Thoracic aorta (tissue), 2 donors: ENCODE results near the gene ROPN1L. TPM values are rescaled to one million over a fixed set of nuclear protein-coding genes. Genes with fewer than 3 reads are reported as not detected.

ENCODE experiments used
- ATAC-seq: fragments of 150-250 bp; one replicate; pipeline ENCODE4 v1.8.0; 2017; ENCODE audit warnings: low read depth; ENCODE audit not compliant: insufficient number of reproducible peaks, low FRiP score
- DNase-seq: peaks from one replicate; pipeline ENCODE4 v3.0.0-alpha.2; 2020; ENCODE audit warnings: low spot score
- H3K27ac ChIP-seq, 2 donors: fragments of 200-600 bp; sonication (generic); 1 replicate in 1 of 2; 2 replicates in 1 of 2; pipeline ENCODE4 v1.5.1; 2016; ENCODE audit warnings: mild to moderate bottlenecking in 2 of 2, moderate library complexity in 2 of 2
- H3K27me3 ChIP-seq: fragments of 200-600 bp; sonication (generic); replicated peaks from 2 replicates; pipeline ENCODE4 v1.6.0; 2016; ENCODE audit warnings: mild to moderate bottlenecking; ENCODE audit not compliant: insufficient read depth
- H3K36me3 ChIP-seq: fragments of 200-600 bp; sonication (generic); one replicate; pipeline ENCODE4 v1.5.1; 2016
- H3K4me1 ChIP-seq, 2 donors: fragments of 200-600 bp; sonication (generic); 1 replicate in 1 of 2; 2 replicates in 1 of 2; pipeline versions ENCODE4 v1.5.1 to v1.6.0; 2016; ENCODE audit warnings: low read depth in 2 of 2, mild to moderate bottlenecking in 1 of 2; ENCODE audit not compliant: control insufficient read depth in 1 of 2
- H3K4me3 ChIP-seq: fragments of 200-600 bp; sonication (generic); 2 replicates; pipeline ENCODE4 v1.5.1; 2016; ENCODE audit warnings: mild to moderate bottlenecking
- H3K9me3 ChIP-seq: fragments of 200-600 bp; sonication (generic); 2 replicates; pipeline ENCODE4 v1.5.1; 2016
- total RNA-seq, 2 donors: library from RNA; depleted of rRNA; stranded (reverse); fragments of >200 nt; gene quantifications; one replicate each; pipeline versions ENCODE4 v1.1.0 to v1.2.3, GENCODE V29; 2016
- TF ChIP-seq, protein P1 (sequence below): fragments of 200-600 bp; sonication (generic); IDR thresholded peaks from one replicate; pipeline ENCODE4 v1.5.1; 2019; ENCODE audit warnings: antibody characterized with exemption

ROPN1L gene
- total RNA-seq, 2 donors from 2014 or later = not detected

DNA sequence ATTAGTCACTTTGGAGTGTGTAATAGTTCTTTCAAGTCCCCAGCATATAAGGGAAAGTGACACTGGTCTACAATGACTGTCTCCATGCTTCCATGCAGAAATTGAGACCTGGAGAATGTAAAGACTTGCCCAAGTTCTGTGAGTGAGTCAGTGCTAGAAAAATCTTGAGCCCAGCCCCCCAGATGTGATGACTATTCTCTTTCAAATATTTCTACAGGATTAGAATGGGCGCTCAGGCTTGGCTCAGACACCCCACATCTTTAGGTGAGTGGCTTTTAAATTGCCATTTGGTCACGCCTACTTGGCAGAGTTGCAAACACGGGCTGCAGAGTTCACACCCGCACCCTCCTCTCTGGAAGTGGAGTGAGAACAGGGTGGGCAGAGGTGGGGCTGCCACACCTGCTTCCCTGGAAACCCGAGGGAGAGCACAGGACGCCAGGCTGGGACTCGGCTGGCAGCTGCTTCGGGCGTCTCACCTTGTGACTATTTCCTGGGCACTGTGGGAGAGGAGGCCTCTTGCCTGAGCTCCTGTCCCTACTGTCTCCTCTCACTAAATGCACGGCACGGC, 37.6 kb downstream of the ROPN1L start:
- ATAC-seq = no peak
- TF ChIP-seq, protein P1, sequence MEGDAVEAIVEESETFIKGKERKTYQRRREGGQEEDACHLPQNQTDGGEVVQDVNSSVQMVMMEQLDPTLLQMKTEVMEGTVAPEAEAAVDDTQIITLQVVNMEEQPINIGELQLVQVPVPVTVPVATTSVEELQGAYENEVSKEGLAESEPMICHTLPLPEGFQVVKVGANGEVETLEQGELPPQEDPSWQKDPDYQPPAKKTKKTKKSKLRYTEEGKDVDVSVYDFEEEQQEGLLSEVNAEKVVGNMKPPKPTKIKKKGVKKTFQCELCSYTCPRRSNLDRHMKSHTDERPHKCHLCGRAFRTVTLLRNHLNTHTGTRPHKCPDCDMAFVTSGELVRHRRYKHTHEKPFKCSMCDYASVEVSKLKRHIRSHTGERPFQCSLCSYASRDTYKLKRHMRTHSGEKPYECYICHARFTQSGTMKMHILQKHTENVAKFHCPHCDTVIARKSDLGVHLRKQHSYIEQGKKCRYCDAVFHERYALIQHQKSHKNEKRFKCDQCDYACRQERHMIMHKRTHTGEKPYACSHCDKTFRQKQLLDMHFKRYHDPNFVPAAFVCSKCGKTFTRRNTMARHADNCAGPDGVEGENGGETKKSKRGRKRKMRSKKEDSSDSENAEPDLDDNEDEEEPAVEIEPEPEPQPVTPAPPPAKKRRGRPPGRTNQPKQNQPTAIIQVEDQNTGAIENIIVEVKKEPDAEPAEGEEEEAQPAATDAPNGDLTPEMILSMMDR = no peak
- no peak for DNase-seq
- Histone ChIP-seq H3K27ac (no peak overlapping the region), H3K9me3 (no peaks in the 10 kb centered on the region), H3K4me3 (no peak overlapping the region), H3K36me3 (no peaks in the 10 kb centered on the region), H3K27me3 (no peaks in the 10 kb centered on the region), H3K4me1 (no peaks in the 10 kb centered on the region)

DNA sequence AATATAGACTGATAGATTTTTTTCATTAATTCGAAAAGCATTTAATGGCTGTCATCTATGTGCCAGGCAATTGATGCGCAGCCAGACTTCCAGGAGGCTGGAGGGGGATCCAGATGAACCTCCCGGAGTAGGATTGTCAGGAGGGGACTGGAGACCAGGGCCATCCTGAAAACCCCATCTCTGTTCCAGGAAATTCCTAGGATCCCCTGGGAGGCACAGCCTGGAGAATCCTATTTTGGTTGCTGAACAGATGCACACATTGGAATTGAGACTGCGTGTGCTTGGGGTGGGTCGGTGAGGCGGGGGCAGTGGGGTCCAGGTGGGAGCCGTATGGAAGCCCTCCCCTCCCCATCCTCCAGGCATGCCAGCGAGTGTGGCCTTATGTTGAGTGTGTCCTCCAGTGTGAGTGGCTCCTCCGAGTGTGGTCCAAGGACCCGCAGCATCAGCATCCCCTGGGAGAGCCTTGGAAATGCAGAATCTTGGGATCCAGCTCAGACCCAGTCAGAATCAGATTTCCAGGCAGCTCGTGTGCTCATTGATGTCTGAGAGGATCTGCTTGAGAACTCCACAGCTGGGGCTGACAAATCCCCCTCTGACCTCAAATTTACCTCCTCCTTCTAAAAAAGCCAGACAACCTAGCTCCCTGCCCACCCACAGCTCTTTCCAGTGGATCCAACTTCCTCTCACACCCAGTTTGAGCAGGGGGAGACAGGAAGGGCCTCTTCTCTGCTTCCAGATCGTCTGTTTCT, 38.7 kb downstream of the ROPN1L start:
- no peaks in the 10 kb centered on the region for H3K36me3 ChIP-seq
- H3K4me3 ChIP-seq = no peak overlapping the region
- no peak for DNase-seq
- ATAC-seq = no peak
- H3K27me3 ChIP-seq = no peaks in the 10 kb centered on the region
- no peaks in the 10 kb centered on the region for H3K9me3 ChIP-seq
- H3K27ac ChIP-seq = no peak overlapping the region
- H3K4me1 ChIP-seq = peaks cover 2 to 7% of the 10 kb centered on the region in 2 donors
- TF ChIP-seq, protein P1 = no peak

DNA sequence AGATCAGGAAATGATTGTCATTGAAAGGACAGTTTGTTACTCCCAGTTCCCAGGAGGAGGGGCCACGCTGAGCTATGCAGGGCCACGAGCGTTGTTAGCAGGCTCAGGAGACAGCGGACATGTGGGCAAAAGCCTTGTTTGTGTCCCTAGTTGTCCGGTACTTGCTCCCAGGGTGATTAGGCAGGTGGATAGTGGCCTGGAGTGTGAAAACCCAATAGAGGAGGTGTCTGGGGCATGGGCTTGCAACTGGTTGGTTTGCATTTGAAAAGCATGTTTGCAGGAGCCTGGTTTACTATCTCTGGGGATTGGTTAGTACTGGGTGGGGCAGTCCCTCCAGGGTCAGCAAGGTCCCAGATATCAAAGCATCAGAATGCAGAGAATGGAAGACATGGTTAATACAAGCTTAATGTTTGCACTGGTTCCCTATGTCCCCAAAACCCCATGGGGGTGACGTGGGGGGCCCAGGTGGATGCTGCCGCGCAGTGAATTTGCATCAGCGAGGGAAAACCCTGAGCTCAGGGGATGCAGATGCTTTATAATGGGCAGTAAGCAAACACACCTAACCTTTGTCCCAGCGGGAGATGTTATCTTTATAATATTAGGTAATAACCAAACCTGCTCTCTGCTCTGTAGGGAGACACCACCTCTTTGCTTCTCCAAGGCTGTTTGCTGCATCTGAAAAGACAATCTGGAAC, 39.7 kb downstream of the ROPN1L start:
- no peaks in the 10 kb centered on the region for H3K27me3 ChIP-seq
- H3K27ac ChIP-seq = no peak overlapping the region
- H3K4me3 ChIP-seq = no peak overlapping the region
- no peaks in the 10 kb centered on the region for H3K36me3 ChIP-seq
- no peak for DNase-seq
- H3K4me1 ChIP-seq = peaks cover 5 to 8% of the 10 kb centered on the region in 2 donors
- no peaks in the 10 kb centered on the region for H3K9me3 ChIP-seq
- TF ChIP-seq, protein P1 = no peak
- ATAC-seq = no peak

DNA sequence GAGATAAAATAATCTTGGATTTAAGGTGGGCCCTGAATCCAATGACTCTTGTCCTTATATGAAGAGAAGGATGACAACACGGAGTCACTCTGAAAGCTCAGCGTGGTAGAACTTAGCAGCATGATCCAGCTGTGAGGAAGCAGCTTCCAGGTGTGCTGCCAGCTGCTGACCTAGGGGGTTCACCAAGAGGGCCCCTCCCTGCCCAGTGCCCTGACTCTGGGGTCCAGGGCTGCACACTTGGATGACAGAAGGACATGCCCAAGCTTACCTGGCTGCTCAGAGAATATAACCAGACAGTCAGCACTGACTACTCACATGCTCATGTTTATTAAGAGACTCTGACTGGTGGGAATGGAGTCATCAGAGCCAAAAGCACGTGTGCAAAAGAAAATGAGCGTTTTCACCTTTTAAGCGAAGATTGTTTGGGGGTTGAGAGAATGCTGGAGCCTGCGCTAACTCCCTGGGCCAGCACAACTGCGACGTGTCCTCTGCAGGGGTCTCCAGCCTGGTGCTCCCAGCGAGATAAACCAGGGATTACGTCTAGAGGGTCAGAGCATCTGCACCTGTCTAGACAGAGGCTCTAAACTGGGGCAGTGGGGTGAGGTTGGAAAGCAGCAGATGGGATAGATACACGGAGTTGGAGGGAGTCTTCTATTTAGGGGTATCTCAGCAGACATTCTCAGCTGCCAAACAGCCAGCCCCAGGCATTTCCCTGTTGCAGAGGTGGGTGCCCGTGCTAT, 41.3 kb downstream of the ROPN1L start:
- no peaks in the 10 kb centered on the region for H3K27me3 ChIP-seq
- TF ChIP-seq, protein P1 = no peak
- H3K27ac ChIP-seq = no peak overlapping the region
- no peaks in the 10 kb centered on the region for H3K9me3 ChIP-seq
- ATAC-seq (no peak), DNase-seq (no peak)
- no peak overlapping the region for H3K4me3 ChIP-seq
- H3K4me1 ChIP-seq = peaks cover 5 to 18% of the 10 kb centered on the region in 2 donors
- no peaks in the 10 kb centered on the region for H3K36me3 ChIP-seq

DNA sequence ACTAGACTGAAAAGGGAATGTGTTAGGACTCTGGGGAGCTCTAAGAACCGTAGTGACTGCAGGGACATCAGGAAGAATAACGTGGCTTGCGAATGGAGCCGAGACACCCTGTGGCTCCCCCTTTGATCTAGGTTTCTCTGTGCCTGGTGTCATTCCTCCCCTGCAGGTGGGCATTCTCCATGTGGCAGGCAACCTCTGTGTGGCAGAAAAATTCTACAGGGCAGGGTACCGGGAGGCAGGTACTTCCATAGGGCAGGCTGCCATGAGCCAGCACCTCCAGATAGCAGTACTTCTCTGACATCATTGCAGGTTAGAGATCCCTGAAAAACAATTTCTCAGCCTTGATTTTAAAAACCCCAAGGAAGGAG, 43.1 kb downstream of the ROPN1L start:
- no peaks in the 10 kb centered on the region for H3K27me3 ChIP-seq
- H3K27ac ChIP-seq = no peak overlapping the region
- no peaks in the 10 kb centered on the region for H3K36me3 ChIP-seq
- H3K9me3 ChIP-seq = no peaks in the 10 kb centered on the region
- no peak for ATAC-seq
- H3K4me3 ChIP-seq = no peak overlapping the region
- H3K4me1 ChIP-seq = peaks cover 5 to 18% of the 10 kb centered on the region in 2 donors
- TF ChIP-seq, protein P1 = no peak
- DNase-seq = no peak
